GM23338 (cell line): ENCODE data around the gene LRRC63. TPM values are rescaled to one million over a fixed set of nuclear protein-coding genes. Genes with fewer than 3 reads are reported as not detected.

Source experiments
- ATAC-seq: fragments of 200-7000 bp; cut with Tn5 transposase; 3 replicates; pipeline ENCODE4 v1.9.1; 2020
- DNase-seq: peaks from one replicate; pipeline ENCODE4 v3.0.0-alpha.2; 2015; ENCODE audit warnings: low spot score
- H2AFZ ChIP-seq: fragments of 200-600 bp; sonication (generic); 2 replicates; pipeline ENCODE4 v1.8.0; 2016; ENCODE audit warnings: antibody characterized with exemption, mild to moderate bottlenecking, moderate library complexity
- H3F3A ChIP-seq: fragments of 200-600 bp; sonication (generic); replicated peaks from 2 replicates; pipeline ENCODE4 v1.8.0; 2017; ENCODE audit warnings: antibody characterized with exemption, mixed run types, low read depth
- H3K27ac ChIP-seq: fragments of 200-600 bp; sonication (generic); 2 replicates; pipeline ENCODE4 v1.6.1; 2016; ENCODE audit warnings: low read depth
- H3K27me3 ChIP-seq: fragments of 200-600 bp; sonication (generic); 2 replicates; pipeline ENCODE4 v1.8.0; 2016; ENCODE audit warnings: mild to moderate bottlenecking, mixed run types, moderate library complexity; ENCODE audit not compliant: insufficient read depth
- H3K36me3 ChIP-seq: fragments of 200-600 bp; sonication (generic); 2 replicates; pipeline ENCODE4 v1.8.0; 2016; ENCODE audit warnings: mild to moderate bottlenecking; ENCODE audit not compliant: insufficient read depth
- H3K4me1 ChIP-seq: fragments of 200-600 bp; sonication (generic); 2 replicates; pipeline ENCODE4 v1.8.0; 2016; ENCODE audit warnings: mild to moderate bottlenecking, moderate library complexity; ENCODE audit not compliant: insufficient read depth
- H3K4me2 ChIP-seq: fragments of 200-600 bp; sonication (generic); 2 replicates; pipeline ENCODE4 v1.7.1; 2017; ENCODE audit warnings: mixed run types
- H3K4me3 ChIP-seq: fragments of 200-600 bp; sonication (generic); 2 replicates; pipeline ENCODE4 v1.6.1; 2016; ENCODE audit warnings: mixed run types
- H3K79me2 ChIP-seq: fragments of 200-600 bp; sonication (generic); replicated peaks from 2 replicates; pipeline ENCODE4 v1.8.0; 2017; ENCODE audit warnings: mild to moderate bottlenecking; ENCODE audit not compliant: insufficient read depth
- H3K9me2 ChIP-seq: fragments of 200-600 bp; sonication (generic); 2 replicates; pipeline ENCODE4 v1.8.0; 2017; ENCODE audit not compliant: insufficient read depth
- H4K20me1 ChIP-seq: fragments of 200-600 bp; sonication (generic); replicated peaks from 2 replicates; pipeline ENCODE4 v1.8.0; 2017; ENCODE audit warnings: mild to moderate bottlenecking; ENCODE audit not compliant: insufficient read depth
- H3K27ac Mint-ChIP-seq: 2 replicates; pipeline ENCODE4 v1.8.0; 2020; ENCODE audit warnings: inconsistent platforms, mild to moderate bottlenecking, moderate library complexity, mixed read lengths
- H3K27me3 Mint-ChIP-seq: 3 replicates; pipeline ENCODE4 v1.8.0; 2022; ENCODE audit warnings: low read depth, mild to moderate bottlenecking, moderate library complexity, mixed read lengths, inconsistent platforms; ENCODE audit not compliant: insufficient read depth, poor library complexity
- H3K36me3 Mint-ChIP-seq: 3 replicates; pipeline ENCODE4 v1.8.0; 2021; ENCODE audit warnings: low read depth, mild to moderate bottlenecking, inconsistent platforms, moderate library complexity, mixed read lengths
- H3K4me1 Mint-ChIP-seq: 3 replicates; pipeline ENCODE4 v1.8.0; 2020; ENCODE audit warnings: mild to moderate bottlenecking, inconsistent platforms, mixed read lengths
- H3K4me3 Mint-ChIP-seq: 3 replicates; pipeline ENCODE4 v1.8.0; 2021; ENCODE audit warnings: moderate library complexity, mild to moderate bottlenecking, inconsistent platforms, mixed read lengths
- H3K9me3 Mint-ChIP-seq: 3 replicates; pipeline ENCODE4 v1.8.0; 2020; ENCODE audit warnings: moderate library complexity, mild to moderate bottlenecking, inconsistent platforms, mixed read lengths
- CREB1 ChIP-seq: fragments of 250-450 bp; sonication (Bioruptor Pico); IDR thresholded peaks from 2 replicates; pipeline ENCODE4 v1.5.0; 2020; ENCODE audit warnings: low read depth, mild to moderate bottlenecking, moderate library complexity
- CTCF ChIP-seq, 2 experiments: fragments of 200-600 bp in 1 of 2; sonication (generic) in 1 of 2; conservative IDR thresholded peaks; 2 replicates each; pipeline versions ENCODE4 v1.5.1 to v1.6.1; 2016 to 2017; ENCODE audit warnings: antibody characterized with exemption in 2 of 2, low read depth in 2 of 2, mild to moderate bottlenecking in 2 of 2, moderate library complexity in 1 of 2
- EZH2phosphoT487 ChIP-seq: fragments of 200-600 bp; sonication (generic); IDR thresholded peaks from one replicate; pipeline ENCODE4 v1.8.1; 2018; ENCODE audit warnings: antibody characterized with exemption; ENCODE audit not compliant: unreplicated experiment
- JUNB ChIP-seq: IDR thresholded peaks from one replicate; pipeline ENCODE4 v1.6.1; 2016; ENCODE audit warnings: antibody characterized with exemption; ENCODE audit not compliant: unreplicated experiment
- STAT1 ChIP-seq: IDR thresholded peaks from one replicate; pipeline ENCODE4 v1.6.1; 2016; ENCODE audit warnings: antibody characterized with exemption; ENCODE audit not compliant: unreplicated experiment
- ZNF114 ChIP-seq: fragments of 250-450 bp; sonication (Bioruptor Pico); IDR thresholded peaks from 2 replicates; pipeline ENCODE4 v1.5.0; 2020; ENCODE audit warnings: mild to moderate bottlenecking, moderate library complexity
- ZNF462 ChIP-seq: fragments of 250-450 bp; sonication (Bioruptor Pico); IDR thresholded peaks from 2 replicates; pipeline ENCODE4 v1.5.0; 2020; ENCODE audit warnings: mild to moderate bottlenecking, moderate library complexity
- polyA plus RNA-seq: library from polyadenylated mRNA; unstranded; fragments of >200 nt; fragmentation: Nextera tagmentation; extraction: Ambion mirVana; gene quantifications from 2 replicates; pipeline ENCODE4 v1.2.1, GENCODE V29; 2016
- total RNA-seq: library from RNA; depleted of rRNA; stranded (reverse); fragments of >200 nt; shearing (Covaris generic); gene quantifications from 2 replicates; pipeline ENCODE4 v1.2.3, GENCODE V29; 2014

LRRC63 gene
- total and polyA plus RNA-seq, 2 experiments from 2014 or later, result not detected

GRCh38 chr13:46310066-46310465, 98.3 kb downstream of the LRRC63 start (continued):
- TF ChIP-seq ZNF462 (CRISPR knock-in tag), result no peak
- TF ChIP-seq CREB1 (CRISPR knock-in tag), result no peak

- Histone ChIP-seq H2AFZ (peak overlapping the region; percentile 63; the same call in 1 of the 2 replicates), H3K27me3 (no peaks in the 10 kb centered on the region), H3F3A (no peaks in the 10 kb centered on the region), H4K20me1 (no peaks in the 10 kb centered on the region), H3K4me2 (no peak overlapping the region), H3K79me2 (no peaks in the 10 kb centered on the region), H3K27ac (no peak overlapping the region), H3K36me3 (no peaks in the 10 kb centered on the region; the same call in 1 of the 2 replicates), H3K4me3 (no peak overlapping the region), H3K4me1 (no peaks in the 10 kb centered on the region), H3K9me2 (peaks cover 16% of the 10 kb centered on the region)
- H3K4me3 Mint-ChIP-seq, result no peak overlapping the region
- no peaks in the 10 kb centered on the region for H3K4me1 Mint-ChIP-seq
- H3K36me3 Mint-ChIP-seq, result no peaks in the 10 kb centered on the region
- H3K9me3 Mint-ChIP-seq, result no peaks in the 10 kb centered on the region
- H3K27me3 Mint-ChIP-seq, result peaks cover 2% of the 10 kb centered on the region
- ATAC-seq, result no peak
- no peak for DNase-seq
- H3K27ac Mint-ChIP-seq, result no peak overlapping the region
- TF ChIP-seq CTCF (conservative IDR thresholded peaks at IDR 0.05; ENCODE audit: low read depth in 2 of 2) (no peak), JUNB (no peak), EZH2phosphoT487 (no peak), STAT1 (no peak), ZNF462 (CRISPR knock-in tag) (no peak), ZNF114 (CRISPR knock-in tag) (no peak)
Observed at GRCh38 chr13:46311217-46311616, 99.5 kb downstream of the LRRC63 start.
